WTC11 (cell line): ENCODE data around the gene GATB.

Source experiments
- ATF2 ChIP-seq: sonication (generic); formaldehyde crosslinking; IDR thresholded peaks from 2 replicates; pipeline ENCODE4 v1.8.1; 2022; ENCODE audit warnings: low read depth, missing genetic modification reagents, borderline replicate concordance
- ATF3 ChIP-seq: sonication (generic); formaldehyde crosslinking; conservative IDR thresholded peaks from 2 replicates; pipeline ENCODE4 v1.8.1; 2022; ENCODE audit warnings: mild to moderate bottlenecking, missing genetic modification reagents
- CREB1 ChIP-seq: sonication (generic); formaldehyde crosslinking; IDR thresholded peaks from 2 replicates; pipeline ENCODE4 v1.8.0; 2023; ENCODE audit warnings: mild to moderate bottlenecking, missing genetic modification reagents
- CTCF ChIP-seq: fragments of 200-600 bp; IDR thresholded peaks from 2 replicates; pipeline ENCODE4 v1.8.0; 2022; ENCODE audit warnings: antibody characterized with exemption
- ETV6 ChIP-seq: sonication (generic); formaldehyde crosslinking; IDR thresholded peaks from 2 replicates; pipeline ENCODE4 v1.8.1; 2022; ENCODE audit warnings: mild to moderate bottlenecking, missing genetic modification reagents
- FOXJ3 ChIP-seq: sonication (generic); formaldehyde crosslinking; IDR thresholded peaks from 2 replicates; pipeline ENCODE4 v1.9.0; 2021; ENCODE audit warnings: missing genetic modification reagents, mild to moderate bottlenecking, borderline replicate concordance
- SMAD4 ChIP-seq: sonication (generic); formaldehyde crosslinking; IDR thresholded peaks from 2 replicates; pipeline ENCODE4 v1.8.0; 2022; ENCODE audit warnings: mild to moderate bottlenecking, missing genetic modification reagents
- TEAD4 ChIP-seq: sonication (generic); formaldehyde crosslinking; IDR thresholded peaks from 2 replicates; pipeline ENCODE4 v1.8.0; 2022; ENCODE audit warnings: mild to moderate bottlenecking, missing genetic modification reagents
- USF1 ChIP-seq: sonication (generic); formaldehyde crosslinking; IDR thresholded peaks from 2 replicates; pipeline ENCODE4 v1.8.0; 2022; ENCODE audit warnings: mild to moderate bottlenecking, missing genetic modification reagents
- ZNF121 ChIP-seq: sonication (generic); formaldehyde crosslinking; IDR thresholded peaks from 2 replicates; pipeline ENCODE4 v1.8.0; 2023; ENCODE audit warnings: missing genetic modification reagents

- TF ChIP-seq ATF2 (CRISPR knock-in tag) = no peak
- TF ChIP-seq CTCF = no peak
- no peak for TF ChIP-seq ETV6 (CRISPR knock-in tag)
- no peak for TF ChIP-seq TEAD4 (CRISPR knock-in tag)
- no peak for TF ChIP-seq ZNF121
- no peak for TF ChIP-seq SMAD4
- TF ChIP-seq FOXJ3 (CRISPR knock-in tag) = no peak
- no peak for TF ChIP-seq ATF3 (CRISPR knock-in tag)
- no peak for TF ChIP-seq CREB1
- no peak for TF ChIP-seq USF1
Measured at GRCh38 chr4:151716324-151716723, 44.5 kb downstream of the GATB start.
